Neural cell (in vitro differentiated cells): Measurements from ENCODE around the gene OAT.

ENCODE experiments used
- EP300 ChIP-seq: fragments of 450-650 bp; conservative IDR thresholded peaks from 2 replicates; pipeline ENCODE4 v1.6.1; 2014; ENCODE audit warnings: antibody characterized with exemption, mild to moderate bottlenecking, moderate library complexity; ENCODE audit not compliant: poor library complexity, severe bottlenecking
- EZH2 ChIP-seq: fragments of 200-600, 300-800 bp; shearing (Covaris generic), sonication (generic); IDR thresholded peaks from 2 replicates; pipeline ENCODE4 v1.6.1; 2014; ENCODE audit warnings: antibody characterized with exemption, low read length, borderline replicate concordance, mild to moderate bottlenecking; ENCODE audit not compliant: insufficient read depth, poor library complexity, severe bottlenecking
- MXI1 ChIP-seq: fragments of 450-650 bp; conservative IDR thresholded peaks from 2 replicates; pipeline ENCODE4 v1.6.1; 2014; ENCODE audit warnings: antibody characterized with exemption, mild to moderate bottlenecking; ENCODE audit not compliant: poor library complexity, severe bottlenecking
- POLR2AphosphoS5 ChIP-seq: IDR thresholded peaks from 2 replicates; pipeline ENCODE4 v1.6.1; 2012
- RAD21 ChIP-seq: fragments of 450-650 bp; conservative IDR thresholded peaks from 2 replicates; pipeline ENCODE4 v1.6.1; 2014; ENCODE audit warnings: antibody characterized with exemption, mild to moderate bottlenecking, moderate library complexity
- SMC3 ChIP-seq: fragments of 450-650 bp; conservative IDR thresholded peaks from 2 replicates; pipeline ENCODE4 v1.6.1; 2014; ENCODE audit warnings: antibody characterized with exemption, mild to moderate bottlenecking, moderate library complexity; ENCODE audit not compliant: poor library complexity
- TAF1 ChIP-seq: IDR thresholded peaks from 2 replicates; pipeline ENCODE4 v1.6.1; 2012; ENCODE audit warnings: low read depth
- TF ChIP-seq, protein P1 (sequence below): fragments of 450-650 bp; IDR thresholded peaks from 2 replicates; pipeline ENCODE4 v1.5.1; 2014; ENCODE audit warnings: antibody characterized with exemption, mild to moderate bottlenecking, moderate library complexity; ENCODE audit not compliant: poor library complexity, severe bottlenecking

DNA sequence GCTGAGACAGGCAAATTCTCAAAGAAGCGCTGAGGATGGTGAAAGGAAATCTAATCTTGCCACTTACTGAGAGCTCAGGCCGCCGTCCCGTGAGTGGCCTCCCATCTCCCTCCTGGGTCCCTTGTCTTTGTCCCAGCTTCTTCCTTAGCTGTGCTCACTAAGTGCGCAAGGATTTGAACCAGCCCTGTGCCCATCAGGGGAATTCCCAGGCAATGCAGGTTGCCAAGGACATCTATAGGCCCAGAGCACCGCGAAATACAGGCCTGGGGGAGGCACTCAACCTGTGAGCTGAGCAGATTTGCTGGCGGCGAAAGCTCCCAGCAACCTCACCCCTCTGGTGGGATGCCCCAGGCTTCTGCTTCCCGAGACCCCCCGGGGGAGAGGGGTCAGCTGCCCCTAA, 64.8 kb downstream of the OAT start:
- TF ChIP-seq, protein P1, sequence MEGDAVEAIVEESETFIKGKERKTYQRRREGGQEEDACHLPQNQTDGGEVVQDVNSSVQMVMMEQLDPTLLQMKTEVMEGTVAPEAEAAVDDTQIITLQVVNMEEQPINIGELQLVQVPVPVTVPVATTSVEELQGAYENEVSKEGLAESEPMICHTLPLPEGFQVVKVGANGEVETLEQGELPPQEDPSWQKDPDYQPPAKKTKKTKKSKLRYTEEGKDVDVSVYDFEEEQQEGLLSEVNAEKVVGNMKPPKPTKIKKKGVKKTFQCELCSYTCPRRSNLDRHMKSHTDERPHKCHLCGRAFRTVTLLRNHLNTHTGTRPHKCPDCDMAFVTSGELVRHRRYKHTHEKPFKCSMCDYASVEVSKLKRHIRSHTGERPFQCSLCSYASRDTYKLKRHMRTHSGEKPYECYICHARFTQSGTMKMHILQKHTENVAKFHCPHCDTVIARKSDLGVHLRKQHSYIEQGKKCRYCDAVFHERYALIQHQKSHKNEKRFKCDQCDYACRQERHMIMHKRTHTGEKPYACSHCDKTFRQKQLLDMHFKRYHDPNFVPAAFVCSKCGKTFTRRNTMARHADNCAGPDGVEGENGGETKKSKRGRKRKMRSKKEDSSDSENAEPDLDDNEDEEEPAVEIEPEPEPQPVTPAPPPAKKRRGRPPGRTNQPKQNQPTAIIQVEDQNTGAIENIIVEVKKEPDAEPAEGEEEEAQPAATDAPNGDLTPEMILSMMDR = no peak
- no peak for TF ChIP-seq TAF1
- TF ChIP-seq RAD21 = no peak
- TF ChIP-seq EZH2 = no peak
- TF ChIP-seq SMC3 = no peak
- no peak for TF ChIP-seq POLR2AphosphoS5
- TF ChIP-seq EP300 = no peak
- TF ChIP-seq MXI1 = no peak
